Gastroesophageal sphincter (tissue), 4 donors: Measurements from ENCODE around the gene NCOA3. TPM values are rescaled to one million over a fixed set of nuclear protein-coding genes. Genes with fewer than 3 reads are reported as not detected.

Source experiments
- ATAC-seq: fragments of 150-250 bp; one replicate; pipeline ENCODE4 v1.9.1; 2016; ENCODE audit warnings: mild to moderate bottlenecking, moderate library complexity
- H3K27ac ChIP-seq, 4 donors: fragments of 200-600 bp; sonication (generic) in 3 of 4; 1 replicate in 3 of 4; 2 replicates in 1 of 4; pipeline ENCODE4 v1.5.1; 2016 to 2019
- H3K27me3 ChIP-seq: fragments of 200-600 bp; sonication (generic); one replicate; pipeline ENCODE4 v1.5.1; 2019
- H3K36me3 ChIP-seq, 2 donors: fragments of 200-600 bp; sonication (generic); one replicate each; pipeline ENCODE4 v1.5.1; 2019; ENCODE audit warnings: control low read depth in 1 of 2
- H3K4me1 ChIP-seq, 3 donors: fragments of 200-600 bp; sonication (generic); 1 replicate in 2 of 3; 2 replicates in 1 of 3; pipeline ENCODE4 v1.5.1; 2016 to 2019; ENCODE audit warnings: control low read depth in 2 of 3
- H3K4me3 ChIP-seq, 2 donors: fragments of 200-600 bp; sonication (generic); one replicate each; pipeline ENCODE4 v1.5.1; 2019; ENCODE audit warnings: mild to moderate bottlenecking in 1 of 2, moderate library complexity in 1 of 2
- H3K9me3 ChIP-seq, 3 donors: fragments of 200-600 bp; sonication (generic); one replicate each; pipeline ENCODE4 v1.5.1; 2017 to 2019; ENCODE audit warnings: control low read depth in 2 of 3
- EP300 ChIP-seq: sonication (generic); formaldehyde crosslinking; IDR thresholded peaks from one replicate; pipeline ENCODE4 v1.6.1; 2017; ENCODE audit warnings: antibody characterized with exemption, mild to moderate bottlenecking
- POLR2A ChIP-seq, 2 donors: fragments of 450-650 bp; IDR thresholded peaks; one replicate each; pipeline ENCODE4 v1.6.1; 2017; ENCODE audit warnings: antibody characterized with exemption in 2 of 2, mild to moderate bottlenecking in 2 of 2, moderate library complexity in 1 of 2
- POLR2AphosphoS5 ChIP-seq: sonication (generic); formaldehyde crosslinking; IDR thresholded peaks from one replicate; pipeline ENCODE4 v1.6.1; 2017; ENCODE audit warnings: antibody characterized with exemption
- WGBS, 2 donors: methylation state at CpG; one replicate each; pipeline ENCODE4 v1.1.5; 2018; ENCODE audit warnings: low coverage in 1 of 2; 5-methylcytosine and 5-hydroxymethylcytosine counted together
- total RNA-seq, 4 donors: library from RNA; depleted of rRNA; stranded (reverse); fragments of >200 nt; gene quantifications; one replicate each; pipeline ENCODE4 v1.1.0, GENCODE V29; 2016
- TF ChIP-seq, protein P1 (sequence below), 4 experiments: fragments of 200-600 bp in 2 of 4; fragments of 450-650 bp in 2 of 4; sonication (generic) in 1 of 4; IDR thresholded peaks; one replicate each; pipeline ENCODE4 v1.5.1; 2017 to 2019; ENCODE audit warnings: antibody characterized with exemption in 4 of 4, mild to moderate bottlenecking in 2 of 4, moderate library complexity in 2 of 4

NCOA3 gene
- total RNA-seq, 4 donors from 2014 or later: 28.8 to 44.5 (median 37.6) TPM

DNA sequence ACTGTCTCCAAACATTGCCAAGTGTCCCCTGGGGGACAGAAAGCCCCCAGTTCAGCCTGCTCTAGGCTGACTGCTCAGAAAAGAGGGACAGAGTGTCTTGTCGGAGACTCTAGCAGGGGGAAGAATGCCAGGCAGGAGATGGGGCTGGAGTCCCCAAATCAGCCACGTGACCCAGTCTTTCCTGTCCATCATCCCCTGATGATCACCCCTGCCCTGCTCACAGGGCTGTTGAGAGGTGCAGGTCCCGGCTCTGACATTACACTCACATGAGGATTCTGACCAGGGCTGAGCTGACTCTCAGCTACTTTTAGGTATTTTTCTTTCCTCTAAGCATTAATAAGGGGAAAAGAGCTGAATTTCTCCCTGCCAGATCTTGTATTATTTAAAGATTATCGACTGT lies 167.8 kb downstream of the NCOA3 start:
- Histone ChIP-seq H3K27ac (no peak overlapping the region), H3K4me1 (peaks cover 0 to under 1% (median 0%) of the 10 kb centered on the region in 3 donors), H3K27me3 (no peaks in the 10 kb centered on the region), H3K9me3 (no peaks in the 10 kb centered on the region), H3K4me3 (no peak overlapping the region), H3K36me3 (peaks cover 0 to 78% of the 10 kb centered on the region in 2 donors)
- TF ChIP-seq POLR2AphosphoS5: no peak
- WGBS, 2 donors: 89% methylated on average over 2 of the region's 4 CpGs; no CpG with 5 or more reads in 1 of the 2 donors
- ATAC-seq: no peak

DNA sequence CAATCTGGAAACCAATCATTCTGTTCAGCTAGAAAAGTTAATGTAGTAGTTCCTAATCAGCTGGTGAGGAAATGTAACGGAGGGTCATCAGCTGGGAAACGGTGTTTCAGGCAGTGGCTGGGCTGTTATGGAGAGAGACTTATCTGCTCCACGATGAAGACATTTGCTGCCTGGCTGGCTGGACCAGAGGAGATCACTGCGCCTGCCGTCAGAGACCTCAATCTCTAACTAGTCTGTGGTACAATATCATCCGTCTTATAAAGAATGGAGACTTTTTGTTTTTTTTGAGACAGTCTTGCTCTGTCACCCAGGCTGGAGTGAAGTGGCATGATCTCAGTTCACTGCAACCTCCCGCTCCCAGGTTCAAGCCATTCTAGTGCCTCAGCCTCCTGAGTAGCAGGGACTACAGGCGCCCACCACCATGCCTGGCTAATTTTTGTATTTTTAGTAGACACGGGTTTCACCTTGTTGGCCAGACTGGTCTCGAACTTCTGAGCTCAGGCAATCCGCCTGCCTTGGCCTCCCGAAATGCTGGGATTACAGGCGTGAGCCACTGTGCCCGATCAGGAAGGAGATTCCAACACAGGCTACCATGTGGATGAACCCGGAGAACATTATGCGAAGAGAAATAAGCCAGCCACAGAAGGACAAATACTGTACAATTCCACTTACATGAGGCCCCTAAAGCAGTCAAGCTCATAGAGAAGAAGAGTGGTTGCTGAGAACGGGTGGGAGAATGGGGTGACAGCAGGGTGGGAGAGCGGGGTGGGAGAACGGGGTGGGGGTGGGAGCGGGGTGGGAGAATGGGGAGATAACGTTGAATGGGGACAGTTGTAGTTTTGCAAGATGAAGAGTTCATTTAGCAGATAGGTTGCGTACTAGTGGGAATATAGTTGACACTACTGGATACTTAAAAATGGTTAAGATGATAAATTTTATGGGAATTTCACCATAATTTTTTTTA lies 168.5 kb downstream of the NCOA3 start:
- H3K36me3 ChIP-seq: peaks cover 0 to 83% of the 10 kb centered on the region in 2 donors
- no peaks in the 10 kb centered on the region for H3K9me3 ChIP-seq
- H3K27ac ChIP-seq: no peak overlapping the region
- 84 to 86% methylated on average over 6 to 13 of the region's 22 CpGs for WGBS, 2 donors
- no peaks in the 10 kb centered on the region for H3K4me1 ChIP-seq
- ATAC-seq: no peak
- H3K27me3 ChIP-seq: no peaks in the 10 kb centered on the region
- TF ChIP-seq EP300: no peak
- no peak overlapping the region for H3K4me3 ChIP-seq

DNA sequence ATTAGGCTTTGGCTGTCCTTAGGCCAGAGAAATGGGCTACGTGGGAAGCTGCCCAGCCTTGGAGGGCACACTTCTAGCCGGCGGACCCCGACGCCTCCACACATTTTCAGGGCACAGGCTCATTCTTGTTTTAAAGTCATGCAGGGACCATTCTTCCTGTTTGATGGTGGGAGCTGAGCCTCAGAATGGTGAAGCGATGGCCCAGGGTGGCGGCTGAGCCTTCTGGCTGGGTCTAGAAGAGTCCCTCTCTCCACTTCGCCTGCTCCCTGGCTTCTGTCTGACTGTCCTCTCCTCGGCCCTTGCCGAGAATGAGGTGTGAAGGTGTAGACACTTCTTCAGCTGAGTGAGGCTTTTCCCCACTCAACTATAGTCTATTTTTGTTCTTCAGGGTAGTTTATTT lies 169.2 kb downstream of the NCOA3 start:
- H3K9me3 ChIP-seq: no peaks in the 10 kb centered on the region
- no peak for ATAC-seq
- 89 to 100% methylated on average over 2 to 10 of the region's 10 CpGs for WGBS, 2 donors
- no peaks in the 10 kb centered on the region for H3K4me1 ChIP-seq
- peaks cover 0 to 82% of the 10 kb centered on the region in 2 donors for H3K36me3 ChIP-seq
- TF ChIP-seq POLR2AphosphoS5 (no peak), EP300 (no peak), POLR2A (IDR thresholded peaks at IDR 0.05) (no peak)
- TF ChIP-seq, protein P1, sequence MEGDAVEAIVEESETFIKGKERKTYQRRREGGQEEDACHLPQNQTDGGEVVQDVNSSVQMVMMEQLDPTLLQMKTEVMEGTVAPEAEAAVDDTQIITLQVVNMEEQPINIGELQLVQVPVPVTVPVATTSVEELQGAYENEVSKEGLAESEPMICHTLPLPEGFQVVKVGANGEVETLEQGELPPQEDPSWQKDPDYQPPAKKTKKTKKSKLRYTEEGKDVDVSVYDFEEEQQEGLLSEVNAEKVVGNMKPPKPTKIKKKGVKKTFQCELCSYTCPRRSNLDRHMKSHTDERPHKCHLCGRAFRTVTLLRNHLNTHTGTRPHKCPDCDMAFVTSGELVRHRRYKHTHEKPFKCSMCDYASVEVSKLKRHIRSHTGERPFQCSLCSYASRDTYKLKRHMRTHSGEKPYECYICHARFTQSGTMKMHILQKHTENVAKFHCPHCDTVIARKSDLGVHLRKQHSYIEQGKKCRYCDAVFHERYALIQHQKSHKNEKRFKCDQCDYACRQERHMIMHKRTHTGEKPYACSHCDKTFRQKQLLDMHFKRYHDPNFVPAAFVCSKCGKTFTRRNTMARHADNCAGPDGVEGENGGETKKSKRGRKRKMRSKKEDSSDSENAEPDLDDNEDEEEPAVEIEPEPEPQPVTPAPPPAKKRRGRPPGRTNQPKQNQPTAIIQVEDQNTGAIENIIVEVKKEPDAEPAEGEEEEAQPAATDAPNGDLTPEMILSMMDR (IDR thresholded peaks at IDR 0.05): no peak
- no peak overlapping the region for H3K27ac ChIP-seq
- H3K4me3 ChIP-seq: no peak overlapping the region
- no peaks in the 10 kb centered on the region for H3K27me3 ChIP-seq

DNA sequence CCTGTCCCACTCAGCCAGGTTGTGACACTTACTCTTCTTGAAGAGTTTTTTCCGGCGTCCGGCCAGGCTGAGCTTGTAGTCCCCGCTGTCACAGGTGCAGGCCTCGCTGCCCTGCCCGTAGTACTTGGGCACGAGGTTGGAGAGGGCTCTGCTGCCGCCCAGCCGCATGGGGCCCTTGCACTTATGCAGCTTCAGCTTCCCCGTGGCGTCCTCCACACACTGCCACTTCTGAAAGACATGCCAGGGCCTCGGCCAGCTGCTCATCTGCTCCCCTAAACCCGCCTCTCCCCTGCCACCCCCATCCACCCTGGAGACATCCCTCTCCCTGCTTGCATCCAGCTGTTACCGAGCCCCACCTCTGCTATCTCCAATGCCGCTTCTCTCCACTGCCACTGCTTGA lies 170.5 kb downstream of the NCOA3 start:
- H3K27me3 ChIP-seq: no peaks in the 10 kb centered on the region
- no peaks in the 10 kb centered on the region for H3K4me1 ChIP-seq
- no peaks in the 10 kb centered on the region for H3K9me3 ChIP-seq
- no peak overlapping the region for H3K27ac ChIP-seq
- 92 to 94% methylated on average over 6 to 9 of the region's 15 CpGs for WGBS, 2 donors
- H3K4me3 ChIP-seq: no peak overlapping the region
- no peak for ATAC-seq
- H3K36me3 ChIP-seq: peaks cover 0 to 85% of the 10 kb centered on the region in 2 donors
- TF ChIP-seq EP300 (no peak), POLR2A (IDR thresholded peaks at IDR 0.05) (no peak), POLR2AphosphoS5 (no peak)
- TF ChIP-seq, protein P1 (IDR thresholded peaks at IDR 0.05): no peak

DNA sequence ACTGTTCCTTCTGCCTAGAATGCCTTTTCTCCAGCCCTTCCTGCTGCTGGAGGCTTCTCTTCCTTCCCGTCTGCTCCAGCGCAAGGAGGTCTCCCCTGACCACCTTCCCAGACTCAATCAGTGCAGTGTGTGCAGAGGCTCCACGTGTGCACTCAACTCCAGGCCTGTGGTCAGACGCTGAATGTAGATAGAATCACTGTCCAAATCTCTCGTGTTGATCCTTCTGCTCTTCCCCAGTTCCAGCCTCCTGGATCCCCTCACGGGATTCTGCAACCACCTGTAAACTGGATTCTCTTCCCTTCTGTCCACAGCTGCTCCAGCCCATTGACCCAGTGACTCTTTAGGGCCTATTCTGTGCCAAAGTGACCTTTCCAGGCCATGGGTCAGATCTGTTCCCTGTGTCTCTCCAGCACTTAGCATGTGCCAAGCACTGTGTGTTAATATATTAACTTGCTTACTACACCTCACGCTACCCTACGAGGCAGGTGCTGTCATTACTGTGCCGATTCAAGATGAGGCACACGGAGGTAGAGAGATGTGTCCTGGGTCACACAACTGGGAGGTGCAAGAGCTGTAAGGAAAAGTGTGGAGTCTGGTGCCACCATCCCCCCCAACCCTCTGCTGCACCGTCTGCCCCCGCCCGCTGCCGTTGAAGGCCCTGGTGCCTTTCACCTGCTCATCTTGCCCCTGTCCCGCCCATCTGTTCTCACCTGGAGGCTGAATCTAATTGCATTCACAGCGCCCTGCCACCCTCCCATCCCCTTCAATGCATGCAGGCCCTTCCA lies 171.4 kb downstream of the NCOA3 start:
- 90 to 92% methylated on average over 3 to 9 of the region's 16 CpGs for WGBS, 2 donors
- Histone ChIP-seq H3K4me3 (no peak overlapping the region), H3K4me1 (peaks cover 0 to 5% (median 0%) of the 10 kb centered on the region in 3 donors), H3K9me3 (no peaks in the 10 kb centered on the region), H3K36me3 (peaks cover 0 to 86% of the 10 kb centered on the region in 2 donors), H3K27ac (no peak overlapping the region), H3K27me3 (no peaks in the 10 kb centered on the region)
- ATAC-seq: no peak
- TF ChIP-seq POLR2AphosphoS5 (no peak), EP300 (no peak), POLR2A (IDR thresholded peaks at IDR 0.05) (no peak)
- TF ChIP-seq, protein P1 (IDR thresholded peaks at IDR 0.05): no peak
